Measurements from ENCODE around the gene ADGRA3.

DNA sequence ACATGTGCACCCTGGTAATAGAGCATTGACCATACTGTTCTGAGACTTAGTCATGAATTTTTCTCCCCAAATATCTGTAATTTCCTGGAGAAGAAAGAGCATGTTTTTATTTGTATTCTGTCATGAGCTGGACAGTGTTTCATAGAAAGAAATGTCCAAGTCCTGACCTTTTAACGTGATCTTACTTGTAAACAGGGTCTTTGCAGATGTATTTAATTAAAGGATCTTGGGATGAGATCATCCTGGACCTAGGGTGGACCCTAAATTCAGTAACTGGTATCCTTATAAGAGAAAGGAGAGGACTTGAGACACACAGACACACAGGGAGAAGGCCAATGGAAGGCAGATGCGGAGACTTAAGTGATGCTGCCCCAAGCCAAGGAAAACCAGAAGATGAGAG lies 3.6 kb downstream of the ADGRA3 start:
- TF ChIP-seq, protein P1, sequence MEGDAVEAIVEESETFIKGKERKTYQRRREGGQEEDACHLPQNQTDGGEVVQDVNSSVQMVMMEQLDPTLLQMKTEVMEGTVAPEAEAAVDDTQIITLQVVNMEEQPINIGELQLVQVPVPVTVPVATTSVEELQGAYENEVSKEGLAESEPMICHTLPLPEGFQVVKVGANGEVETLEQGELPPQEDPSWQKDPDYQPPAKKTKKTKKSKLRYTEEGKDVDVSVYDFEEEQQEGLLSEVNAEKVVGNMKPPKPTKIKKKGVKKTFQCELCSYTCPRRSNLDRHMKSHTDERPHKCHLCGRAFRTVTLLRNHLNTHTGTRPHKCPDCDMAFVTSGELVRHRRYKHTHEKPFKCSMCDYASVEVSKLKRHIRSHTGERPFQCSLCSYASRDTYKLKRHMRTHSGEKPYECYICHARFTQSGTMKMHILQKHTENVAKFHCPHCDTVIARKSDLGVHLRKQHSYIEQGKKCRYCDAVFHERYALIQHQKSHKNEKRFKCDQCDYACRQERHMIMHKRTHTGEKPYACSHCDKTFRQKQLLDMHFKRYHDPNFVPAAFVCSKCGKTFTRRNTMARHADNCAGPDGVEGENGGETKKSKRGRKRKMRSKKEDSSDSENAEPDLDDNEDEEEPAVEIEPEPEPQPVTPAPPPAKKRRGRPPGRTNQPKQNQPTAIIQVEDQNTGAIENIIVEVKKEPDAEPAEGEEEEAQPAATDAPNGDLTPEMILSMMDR (IDR thresholded peaks at IDR 0.05; ENCODE audit: poor library complexity, severe bottlenecking) = no peak
- TF ChIP-seq SMC3 (conservative IDR thresholded peaks at IDR 0.05; ENCODE audit: poor library complexity) = no peak
- no peak for TF ChIP-seq TAF1 (IDR thresholded peaks at IDR 0.05; ENCODE audit: low read depth)
- TF ChIP-seq POLR2AphosphoS5 (IDR thresholded peaks at IDR 0.05) = no peak
- TF ChIP-seq EZH2 (IDR thresholded peaks at IDR 0.05; ENCODE audit: borderline replicate concordance, insufficient read depth, low read length, poor library complexity, severe bottlenecking) = no peak
- TF ChIP-seq, protein P2, sequence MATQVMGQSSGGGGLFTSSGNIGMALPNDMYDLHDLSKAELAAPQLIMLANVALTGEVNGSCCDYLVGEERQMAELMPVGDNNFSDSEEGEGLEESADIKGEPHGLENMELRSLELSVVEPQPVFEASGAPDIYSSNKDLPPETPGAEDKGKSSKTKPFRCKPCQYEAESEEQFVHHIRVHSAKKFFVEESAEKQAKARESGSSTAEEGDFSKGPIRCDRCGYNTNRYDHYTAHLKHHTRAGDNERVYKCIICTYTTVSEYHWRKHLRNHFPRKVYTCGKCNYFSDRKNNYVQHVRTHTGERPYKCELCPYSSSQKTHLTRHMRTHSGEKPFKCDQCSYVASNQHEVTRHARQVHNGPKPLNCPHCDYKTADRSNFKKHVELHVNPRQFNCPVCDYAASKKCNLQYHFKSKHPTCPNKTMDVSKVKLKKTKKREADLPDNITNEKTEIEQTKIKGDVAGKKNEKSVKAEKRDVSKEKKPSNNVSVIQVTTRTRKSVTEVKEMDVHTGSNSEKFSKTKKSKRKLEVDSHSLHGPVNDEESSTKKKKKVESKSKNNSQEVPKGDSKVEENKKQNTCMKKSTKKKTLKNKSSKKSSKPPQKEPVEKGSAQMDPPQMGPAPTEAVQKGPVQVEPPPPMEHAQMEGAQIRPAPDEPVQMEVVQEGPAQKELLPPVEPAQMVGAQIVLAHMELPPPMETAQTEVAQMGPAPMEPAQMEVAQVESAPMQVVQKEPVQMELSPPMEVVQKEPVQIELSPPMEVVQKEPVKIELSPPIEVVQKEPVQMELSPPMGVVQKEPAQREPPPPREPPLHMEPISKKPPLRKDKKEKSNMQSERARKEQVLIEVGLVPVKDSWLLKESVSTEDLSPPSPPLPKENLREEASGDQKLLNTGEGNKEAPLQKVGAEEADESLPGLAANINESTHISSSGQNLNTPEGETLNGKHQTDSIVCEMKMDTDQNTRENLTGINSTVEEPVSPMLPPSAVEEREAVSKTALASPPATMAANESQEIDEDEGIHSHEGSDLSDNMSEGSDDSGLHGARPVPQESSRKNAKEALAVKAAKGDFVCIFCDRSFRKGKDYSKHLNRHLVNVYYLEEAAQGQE (IDR thresholded peaks at IDR 0.05; ENCODE audit: borderline replicate concordance) = no peak
- no peak for TF ChIP-seq EP300 (conservative IDR thresholded peaks at IDR 0.05; ENCODE audit: poor library complexity, severe bottlenecking)
- TF ChIP-seq MXI1 (conservative IDR thresholded peaks at IDR 0.05; ENCODE audit: poor library complexity, severe bottlenecking) = no peak
- no peak for TF ChIP-seq RAD21 (conservative IDR thresholded peaks at IDR 0.05)
